Measurements from ENCODE around the gene UCP3.

UCP3 gene

GRCh38 chr11:73969091-73969490 lies 39.8 kb downstream of the UCP3 start:
- DNase-seq (ENCODE audit: low spot score), result no peak
- in situ Hi-C loops (cut with MboI; ENCODE audit: low sequenced_read_pairs, unreplicated experiment), result loop anchor here (25.0 kb wide), 1 partner anchor 268 kb away; no protein-coding TSS in a partner anchor
- TF ChIP-seq, protein P1, sequence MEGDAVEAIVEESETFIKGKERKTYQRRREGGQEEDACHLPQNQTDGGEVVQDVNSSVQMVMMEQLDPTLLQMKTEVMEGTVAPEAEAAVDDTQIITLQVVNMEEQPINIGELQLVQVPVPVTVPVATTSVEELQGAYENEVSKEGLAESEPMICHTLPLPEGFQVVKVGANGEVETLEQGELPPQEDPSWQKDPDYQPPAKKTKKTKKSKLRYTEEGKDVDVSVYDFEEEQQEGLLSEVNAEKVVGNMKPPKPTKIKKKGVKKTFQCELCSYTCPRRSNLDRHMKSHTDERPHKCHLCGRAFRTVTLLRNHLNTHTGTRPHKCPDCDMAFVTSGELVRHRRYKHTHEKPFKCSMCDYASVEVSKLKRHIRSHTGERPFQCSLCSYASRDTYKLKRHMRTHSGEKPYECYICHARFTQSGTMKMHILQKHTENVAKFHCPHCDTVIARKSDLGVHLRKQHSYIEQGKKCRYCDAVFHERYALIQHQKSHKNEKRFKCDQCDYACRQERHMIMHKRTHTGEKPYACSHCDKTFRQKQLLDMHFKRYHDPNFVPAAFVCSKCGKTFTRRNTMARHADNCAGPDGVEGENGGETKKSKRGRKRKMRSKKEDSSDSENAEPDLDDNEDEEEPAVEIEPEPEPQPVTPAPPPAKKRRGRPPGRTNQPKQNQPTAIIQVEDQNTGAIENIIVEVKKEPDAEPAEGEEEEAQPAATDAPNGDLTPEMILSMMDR (IDR thresholded peaks at IDR 0.05; ENCODE audit: borderline replicate concordance, control extremely low read depth, extremely low read depth, insufficient read depth, missing control alignments), result no peak

GRCh38 chr11:73968356-73968966 lies 40.4 kb downstream of the UCP3 start:
- DNase-seq (ENCODE audit: low spot score), result no peak
- TF ChIP-seq, protein P1 (IDR thresholded peaks at IDR 0.05; ENCODE audit: borderline replicate concordance, control extremely low read depth, extremely low read depth, insufficient read depth, missing control alignments), result no peak
- in situ Hi-C loops (cut with MboI; ENCODE audit: low sequenced_read_pairs, unreplicated experiment), result loop anchor here (25.0 kb wide), 1 partner anchor 269 kb away; no protein-coding TSS in a partner anchor

DNA sequence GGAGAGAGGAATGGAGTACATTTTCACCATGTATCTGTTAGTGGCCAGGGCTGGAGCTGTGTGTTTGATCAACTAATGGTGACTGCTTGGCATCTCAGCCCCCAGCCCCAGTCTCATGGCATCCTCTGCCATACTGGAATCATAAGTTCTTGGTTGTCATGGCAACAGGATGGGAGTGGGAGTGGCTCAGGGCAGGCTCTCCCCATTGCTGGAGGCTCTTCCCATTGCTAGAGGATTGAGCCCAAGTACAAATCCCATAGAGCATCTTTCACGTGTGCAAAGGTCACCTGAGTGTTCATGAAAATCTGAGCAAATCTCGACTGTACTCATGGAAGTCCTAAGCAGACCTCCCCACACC lies 43.1 kb downstream of the UCP3 start:
- no peak for DNase-seq (ENCODE audit: low spot score)
- in situ Hi-C loops (cut with MboI; ENCODE audit: low sequenced_read_pairs, unreplicated experiment), result loop anchor here (25.0 kb wide), 1 partner anchor 272 kb away; no protein-coding TSS in a partner anchor
- TF ChIP-seq, protein P1 (IDR thresholded peaks at IDR 0.05; ENCODE audit: borderline replicate concordance, control extremely low read depth, extremely low read depth, insufficient read depth, missing control alignments), result no peak

DNA sequence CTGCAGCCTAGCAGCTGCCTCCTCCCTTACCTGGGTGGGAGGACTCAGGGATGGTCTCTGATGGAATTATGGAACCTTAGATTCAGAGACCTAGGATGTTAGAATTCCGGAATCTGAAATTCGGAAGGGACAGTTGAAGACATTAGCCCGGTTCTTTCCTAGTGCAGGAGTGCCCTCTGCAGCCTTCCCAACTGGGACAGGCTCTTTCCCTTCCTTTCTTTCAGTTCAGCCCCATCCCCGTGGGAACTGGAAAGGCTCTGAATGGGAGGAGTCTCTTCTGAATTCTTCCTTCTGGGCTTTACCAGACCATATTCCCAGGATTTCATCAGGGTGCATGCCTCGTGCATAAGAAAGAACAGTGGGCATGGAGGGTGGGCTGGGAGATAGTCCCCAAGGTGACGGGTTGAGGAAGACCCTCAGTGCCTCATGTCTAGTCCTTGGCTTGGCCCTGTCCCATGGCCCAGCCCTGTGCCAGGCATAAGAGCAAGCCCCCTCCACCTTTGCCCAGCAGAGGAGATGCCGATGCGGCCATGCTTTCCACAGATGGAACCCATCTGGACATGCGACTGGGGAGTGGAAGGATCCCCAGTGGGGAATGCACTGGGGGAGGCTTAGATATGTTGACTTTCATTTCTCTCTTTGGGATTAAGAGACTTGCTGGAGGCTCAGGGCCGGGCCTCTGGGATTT lies 43.7 kb downstream of the UCP3 start:
- peak; percentile 7 for DNase-seq (ENCODE audit: low spot score)
- TF ChIP-seq, protein P1 (IDR thresholded peaks at IDR 0.05; ENCODE audit: borderline replicate concordance, control extremely low read depth, extremely low read depth, insufficient read depth, missing control alignments), result no peak
- in situ Hi-C loops (cut with MboI; ENCODE audit: low sequenced_read_pairs, unreplicated experiment), result loop anchor here (25.0 kb wide), 1 partner anchor 272 kb away; no protein-coding TSS in a partner anchor

DNA sequence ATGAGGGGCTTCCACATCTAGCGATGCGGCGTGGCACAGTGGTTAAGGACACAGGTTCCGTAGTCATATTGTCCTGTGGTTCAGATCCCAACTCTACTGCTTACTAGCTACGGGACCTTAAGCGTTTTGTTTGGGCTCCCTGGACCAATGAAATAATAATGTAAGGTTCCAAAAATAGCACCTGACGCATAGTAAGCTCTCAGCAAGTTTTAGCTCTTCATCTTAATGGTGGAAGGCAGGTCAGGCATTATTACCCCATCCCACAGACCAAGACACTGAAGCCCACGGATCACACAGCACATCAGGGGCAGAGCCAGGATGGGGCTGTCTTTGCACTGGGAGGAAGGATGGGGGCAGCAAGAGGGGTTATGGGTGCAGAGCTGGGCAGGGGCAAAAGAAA lies 45.0 kb downstream of the UCP3 start:
- peak; percentile 6 for DNase-seq (ENCODE audit: low spot score)
- TF ChIP-seq, protein P1 (IDR thresholded peaks at IDR 0.05; ENCODE audit: borderline replicate concordance, control extremely low read depth, extremely low read depth, insufficient read depth, missing control alignments), result no peak
- in situ Hi-C loops (cut with MboI; ENCODE audit: low sequenced_read_pairs, unreplicated experiment), result loop anchor here (25.0 kb wide), 1 partner anchor 273 kb away; no protein-coding TSS in a partner anchor

DNA sequence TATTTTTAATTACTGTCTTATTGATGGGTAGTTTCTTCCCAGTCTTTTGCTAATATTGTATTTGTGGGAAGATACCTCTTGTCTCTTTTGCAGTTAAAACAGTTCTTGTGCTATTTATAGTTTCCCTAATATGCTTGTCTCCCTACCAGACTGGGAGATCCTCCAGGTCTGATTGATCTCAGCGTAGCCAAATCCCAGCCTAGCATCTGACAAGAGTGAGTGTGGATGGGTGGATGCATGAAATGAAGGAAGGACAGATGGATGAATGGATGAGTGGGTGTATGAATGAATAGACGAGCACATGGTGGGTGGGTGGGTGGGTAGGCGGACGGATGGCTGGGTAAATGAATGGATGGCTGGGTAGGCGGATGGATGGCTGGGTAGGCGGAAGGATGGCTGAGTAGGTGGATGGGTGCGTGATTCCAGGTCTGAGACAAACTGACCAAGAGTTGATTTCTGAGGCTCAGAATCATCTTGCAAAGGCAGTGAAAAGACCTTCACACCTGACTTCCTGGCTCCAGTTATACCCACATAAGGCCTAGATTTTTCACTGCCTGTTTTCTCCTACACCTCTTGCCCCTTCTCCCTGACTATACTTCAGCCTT lies 46.7 kb downstream of the UCP3 start:
- in situ Hi-C loops (cut with MboI; ENCODE audit: low sequenced_read_pairs, unreplicated experiment), result loop anchor here (25.0 kb wide), 1 partner anchor 275 kb away; no protein-coding TSS in a partner anchor
- TF ChIP-seq, protein P1 (IDR thresholded peaks at IDR 0.05; ENCODE audit: borderline replicate concordance, control extremely low read depth, extremely low read depth, insufficient read depth, missing control alignments), result no peak
- peak; percentile 8 for DNase-seq (ENCODE audit: low spot score)

Measured in GM13976 (cell line).